Right ventricle myocardium inferior (tissue), 1 donor: ENCODE results near the gene SLC17A5. TPM values are rescaled to one million over a fixed set of nuclear protein-coding genes. Genes with fewer than 3 reads are reported as not detected.
A peak's percentile ranks its signal among the peaks of the same experiment; 100 is the strongest.
"Not testable (repeated sequence)": the region's sequence is repeated elsewhere in the genome, so short reads cannot be mapped to it uniquely, and the experiment has no call there.

Source experiments
- ATAC-seq: fragments of 200-7000 bp; cut with Tn5 transposase; one replicate; pipeline ENCODE4 v1.9.1; 2020; ENCODE audit warnings: mild to moderate bottlenecking, moderate library complexity
- DNase-seq: peaks from one replicate; pipeline ENCODE4 v3.0.0; 2021; ENCODE audit errors: missing footprints
- intact Hi-C: fragments of 100-400 bp; cut with DNase I; formaldehyde crosslinking; loops from one replicate; pipeline ENCODE4 v1.11.0; 2022
- total RNA-seq: library from RNA; stranded (reverse); fragmentation: NEBNext Ultra II Directional; extraction: Animal tissue kit (Norgen Biotek cat#: 25700); gene quantifications from one replicate; pipeline ENCODE4 v1.2.1, GENCODE V29; 2021
- donor health status: DM: no; HTN: yes; CAD: no; lungs with severe emphysema.

SLC17A5 gene
- total RNA-seq, 1 donor from 2014 or later = 5.9 TPM

- ATAC-seq (no peak), DNase-seq (no peak)
- intact Hi-C loops = no loop called here
Observed at GRCh38 chr6:73637404-73637803, 16.4 kb downstream of the SLC17A5 start.

- DNase-seq (no peak), ATAC-seq (no peak)
- intact Hi-C loops = no loop called here
Observed at GRCh38 chr6:73636048-73636447, 17.7 kb downstream of the SLC17A5 start.

GRCh38 chr6:73632346-73632745 lies 21.4 kb downstream of the SLC17A5 start:
- intact Hi-C loops = no loop called here

GRCh38 chr6:73631849-73632248 lies 21.9 kb downstream of the SLC17A5 start:
- DNase-seq = no peak
- no peak for ATAC-seq
- intact Hi-C loops = no loop called here

More at GRCh38 chr6:73632346-73632745, 21.4 kb downstream of the SLC17A5 start:
- DNase-seq (no peak), ATAC-seq (no peak)

GRCh38 chr6:73630401-73630800 lies 23.4 kb downstream of the SLC17A5 start:
- intact Hi-C loops = no loop called here
- no peak for DNase-seq
- ATAC-seq = no peak

- ATAC-seq (no peak), DNase-seq (no peak)
- intact Hi-C loops = no loop called here
Observed at GRCh38 chr6:73624896-73625295, 28.9 kb downstream of the SLC17A5 start.

- intact Hi-C loops, DNase-seq, ATAC-seq: not testable (repeated sequence)
Observed at GRCh38 chr6:73623480-73623879, 30.3 kb downstream of the SLC17A5 start.

GRCh38 chr6:73618082-73618481 lies 35.7 kb downstream of the SLC17A5 start:
- DNase-seq, intact Hi-C loops, ATAC-seq: not testable (repeated sequence)

- intact Hi-C loops = no loop called here
- ATAC-seq = no peak
- no peak for DNase-seq
Observed at GRCh38 chr6:73614802-73615201, 39.0 kb downstream of the SLC17A5 start.

- no peak for ATAC-seq
- intact Hi-C loops = no loop called here
- DNase-seq = no peak
Observed at GRCh38 chr6:73613806-73614536, 39.8 kb downstream of the SLC17A5 start.

- DNase-seq (no peak), ATAC-seq (no peak)
- intact Hi-C loops = no loop called here
Observed at GRCh38 chr6:73612611-73613010, 41.2 kb downstream of the SLC17A5 start.

GRCh38 chr6:73610444-73611275 lies 43.1 kb downstream of the SLC17A5 start:
- intact Hi-C loops = loop anchor here (1.0 kb wide), 1 partner anchor 95 kb away; no protein-coding TSS in a partner anchor
- ATAC-seq = no peak
- no peak for DNase-seq

- intact Hi-C loops = no loop called here
Observed at GRCh38 chr6:73608761-73609160, 45.0 kb downstream of the SLC17A5 start.

GRCh38 chr6:73606428-73606827 lies 47.4 kb downstream of the SLC17A5 start:
- intact Hi-C loops = no loop called here
- ATAC-seq (no peak), DNase-seq (no peak)

More at GRCh38 chr6:73608761-73609160, 45.0 kb downstream of the SLC17A5 start:
- no peak for DNase-seq
- ATAC-seq = no peak

GRCh38 chr6:73604461-73604860 lies 49.3 kb downstream of the SLC17A5 start:
- ATAC-seq = no peak
- intact Hi-C loops = no loop called here
- DNase-seq = no peak

GRCh38 chr6:73604020-73604419 lies 49.8 kb downstream of the SLC17A5 start:
- intact Hi-C loops = no loop called here
- no peak for DNase-seq
- peak; percentile 71 for ATAC-seq

- intact Hi-C loops = no loop called here
- no peak for DNase-seq
- ATAC-seq = peak; percentile 53
Observed at GRCh38 chr6:73586416-73586974, 67.3 kb downstream of the SLC17A5 start.

- DNase-seq (no peak), ATAC-seq (peak; percentile 71)
- intact Hi-C loops = no loop called here
Observed at GRCh38 chr6:73585566-73586415, 68.0 kb downstream of the SLC17A5 start.

- no peak for ATAC-seq
- no peak for DNase-seq
- intact Hi-C loops = loop anchor here (2.0 kb wide), 1 partner anchor 60 kb away; the partner anchor contains the start of gene EEF1A1
Observed at GRCh38 chr6:73581293-73581692, 72.5 kb downstream of the SLC17A5 start.
